IPS-15b (cell line): ENCODE results near the gene TBC1D16.

Source experiments
- H3K27me3 ChIP-seq: one replicate; pipeline ENCODE4 v1.6.1; 2013; ENCODE audit warnings: low read length; ENCODE audit not compliant: control insufficient read depth, insufficient read depth
- H3K36me3 ChIP-seq: one replicate; pipeline ENCODE4 v1.6.1; 2013; ENCODE audit warnings: low read length; ENCODE audit not compliant: control insufficient read depth, insufficient read depth
- H3K4me1 ChIP-seq: one replicate; pipeline ENCODE4 v1.6.1; 2013; ENCODE audit warnings: mild to moderate bottlenecking, low read length; ENCODE audit not compliant: control insufficient read depth, insufficient read depth
- H3K4me3 ChIP-seq: one replicate; pipeline ENCODE4 v1.5.1; 2013; ENCODE audit warnings: low read depth, low read length
- H3K9ac ChIP-seq: one replicate; pipeline ENCODE4 v1.6.1; 2013; ENCODE audit warnings: low read depth, mild to moderate bottlenecking, low read length
- H3K9me3 ChIP-seq: one replicate; pipeline ENCODE4 v1.6.1; 2013; ENCODE audit warnings: mild to moderate bottlenecking, low read length; ENCODE audit not compliant: control insufficient read depth, insufficient read depth

The TBC1D16 gene

DNA sequence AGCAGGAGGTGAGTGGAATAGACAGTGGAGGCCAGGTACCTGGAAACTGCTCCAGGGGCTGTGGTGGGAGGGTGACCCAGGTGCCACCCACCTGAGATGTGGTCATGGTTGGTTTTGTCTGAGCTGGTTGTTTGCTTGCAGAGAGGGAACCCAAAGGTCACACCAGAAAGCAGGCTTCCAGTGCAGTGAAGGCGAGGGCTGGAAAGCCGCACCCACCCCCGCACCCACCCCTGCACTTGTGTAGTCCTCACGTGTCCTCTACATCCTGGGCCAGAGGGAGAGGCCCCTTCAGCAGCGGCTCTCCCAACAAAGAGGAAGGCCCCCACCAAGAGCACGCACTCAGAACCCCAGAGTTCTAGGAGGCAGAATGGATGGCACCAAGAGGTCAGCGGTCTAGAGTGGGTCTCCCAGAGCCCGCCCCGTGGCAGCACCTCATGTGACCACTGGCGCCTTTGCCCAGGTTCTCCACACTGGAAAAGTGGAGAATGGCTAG lies 103.8 kb downstream of the TBC1D16 start:
- Histone ChIP-seq H3K9me3 (no peaks in the 10 kb centered on the region), H3K27me3 (no peaks in the 10 kb centered on the region), H3K4me3 (no peak overlapping the region), H3K9ac (no peak overlapping the region), H3K36me3 (no peaks in the 10 kb centered on the region), H3K4me1 (peaks cover 15% of the 10 kb centered on the region)

- no peak overlapping the region for H3K9ac ChIP-seq
- H3K9me3 ChIP-seq, result no peaks in the 10 kb centered on the region
- no peaks in the 10 kb centered on the region for H3K36me3 ChIP-seq
- peaks cover 15% of the 10 kb centered on the region for H3K4me1 ChIP-seq
- H3K27me3 ChIP-seq, result no peaks in the 10 kb centered on the region
- peak overlapping the region; percentile 48 for H3K4me3 ChIP-seq
Observed at GRCh38 chr17:79930877-79931816, 104.5 kb downstream of the TBC1D16 start.

DNA sequence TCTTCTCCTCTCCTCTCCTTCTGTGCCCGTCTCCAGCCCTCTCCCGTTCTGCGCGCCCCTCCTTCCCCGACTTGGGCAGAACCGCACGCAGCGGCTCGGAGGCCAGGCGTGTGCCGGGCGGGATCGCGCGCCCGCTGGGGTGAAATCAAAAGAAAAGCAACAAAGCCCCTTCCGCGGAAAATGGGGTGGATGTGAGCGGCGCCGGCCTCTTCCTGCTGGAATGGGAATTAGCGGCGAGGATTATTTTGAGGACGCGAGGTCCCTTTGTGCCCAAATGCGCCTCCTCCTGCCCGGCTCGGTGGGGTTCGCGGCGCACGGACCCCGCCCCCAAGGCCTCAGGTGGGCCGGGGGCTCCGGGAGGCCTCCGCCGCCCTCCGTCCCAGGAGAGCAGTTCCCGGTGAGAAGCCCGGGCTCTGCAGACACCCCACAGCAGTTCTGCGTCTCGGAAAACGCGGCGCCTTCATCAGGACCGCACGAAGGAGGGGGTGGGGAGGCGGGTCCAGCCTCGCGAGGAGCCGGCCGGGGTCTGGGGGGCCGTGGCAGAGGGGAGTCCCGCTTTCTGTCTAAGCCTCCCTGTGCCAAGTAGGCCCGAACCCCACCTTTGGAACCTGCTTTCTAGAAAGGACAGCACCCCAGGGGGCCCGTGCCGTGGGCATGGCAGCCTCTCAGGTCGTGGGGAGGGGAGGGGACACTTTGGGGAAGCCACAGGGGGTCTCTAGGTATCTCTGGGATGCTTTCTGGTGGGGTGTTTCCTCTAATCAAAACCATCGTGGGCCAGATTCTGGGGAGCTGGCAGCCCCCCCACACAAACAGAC lies 105.4 kb downstream of the TBC1D16 start:
- no peaks in the 10 kb centered on the region for H3K27me3 ChIP-seq
- H3K9me3 ChIP-seq, result no peaks in the 10 kb centered on the region
- no peaks in the 10 kb centered on the region for H3K36me3 ChIP-seq
- peak overlapping the region; percentile 48 for H3K4me3 ChIP-seq
- H3K4me1 ChIP-seq, result peaks cover 11% of the 10 kb centered on the region
- H3K9ac ChIP-seq, result no peak overlapping the region

DNA sequence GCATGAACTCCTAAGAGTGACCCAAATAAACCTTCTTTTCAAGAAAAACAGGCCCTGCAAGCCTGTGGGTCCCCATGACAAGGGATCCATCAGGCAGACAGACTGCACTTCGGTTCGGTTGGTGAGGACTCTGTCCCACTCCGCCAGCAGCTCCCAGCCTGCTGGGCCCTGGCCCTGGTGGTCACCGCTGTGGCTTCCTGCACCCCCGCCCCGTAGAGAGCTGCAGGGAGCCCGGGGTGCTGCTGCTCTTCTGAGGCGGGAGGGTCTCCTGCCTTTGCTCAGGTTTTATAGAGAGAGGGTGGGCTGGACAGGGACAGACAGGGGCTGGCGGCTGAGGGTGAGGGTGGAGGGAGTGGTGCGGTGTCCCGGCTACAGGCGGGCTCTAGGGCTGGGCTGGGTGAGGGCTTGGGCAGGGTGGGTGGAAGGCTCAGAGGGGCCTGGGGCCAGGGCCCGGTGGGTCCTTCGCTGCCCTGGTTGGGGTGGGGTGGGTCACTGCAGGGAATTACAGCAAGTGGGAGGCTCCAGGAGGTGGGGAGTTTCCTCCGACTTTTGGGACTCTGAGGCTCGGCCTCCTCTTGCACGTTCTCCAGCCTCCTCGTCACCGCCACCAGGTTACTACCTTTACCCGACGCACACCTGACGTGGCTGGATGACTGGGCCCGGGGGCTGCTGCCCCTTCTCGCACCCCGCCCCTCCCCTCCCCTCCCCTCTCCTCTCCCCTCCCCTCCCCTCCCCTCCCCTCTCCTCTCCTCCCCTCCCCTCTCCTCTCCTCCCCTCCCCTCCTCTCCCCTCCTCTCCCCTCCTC lies 106.2 kb downstream of the TBC1D16 start:
- H3K4me3 ChIP-seq, result no peak overlapping the region

DNA sequence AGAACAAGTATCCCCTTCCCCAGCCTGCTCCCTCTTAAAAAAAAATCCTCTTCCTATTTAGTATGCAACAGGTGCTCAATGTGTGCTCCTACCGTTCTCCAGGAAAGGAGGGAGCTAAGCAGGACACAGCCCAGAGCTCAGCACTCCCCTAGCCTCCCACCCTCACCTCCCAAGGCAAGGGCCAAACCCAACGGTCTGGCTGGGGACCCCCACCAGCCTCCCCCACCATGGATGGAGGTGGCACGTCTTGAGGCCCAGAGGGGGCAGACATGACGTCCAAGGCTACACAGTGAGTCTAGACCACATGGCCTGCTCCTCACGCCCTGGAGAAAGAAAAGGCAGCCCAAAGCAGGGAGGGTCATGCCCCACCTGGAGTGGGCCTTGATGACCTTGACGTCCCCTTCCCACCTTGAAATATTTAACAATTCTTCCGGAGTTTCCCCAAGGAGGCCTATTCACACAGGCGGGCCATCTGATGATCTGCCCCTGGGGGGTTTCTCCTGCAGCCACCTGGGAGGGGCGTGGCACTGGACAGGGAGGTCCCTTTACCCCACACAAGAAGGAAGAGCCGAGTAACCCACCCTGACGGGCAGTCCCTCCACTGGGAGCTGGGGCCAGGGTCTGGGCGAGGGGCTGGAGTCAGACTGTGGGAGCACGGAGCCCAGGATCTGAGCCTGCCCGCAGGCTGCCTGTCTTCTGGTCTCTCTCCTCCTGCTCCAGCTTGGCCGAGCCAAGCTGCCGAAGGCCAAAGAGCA lies 107.0 kb downstream of the TBC1D16 start:
- Histone ChIP-seq H3K9ac (no peak overlapping the region), H3K27me3 (no peaks in the 10 kb centered on the region), H3K36me3 (no peaks in the 10 kb centered on the region), H3K9me3 (no peaks in the 10 kb centered on the region), H3K4me1 (peaks cover 9% of the 10 kb centered on the region), H3K4me3 (no peak overlapping the region)

More for the DNA sequence above, 106.2 kb downstream of the TBC1D16 start:
- Histone ChIP-seq H3K27me3 (no peaks in the 10 kb centered on the region), H3K4me1 (peaks cover 9% of the 10 kb centered on the region), H3K9ac (no peak overlapping the region), H3K9me3 (no peaks in the 10 kb centered on the region), H3K36me3 (no peaks in the 10 kb centered on the region)

- peaks cover 9% of the 10 kb centered on the region for H3K4me1 ChIP-seq
- H3K4me3 ChIP-seq, result no peak overlapping the region
- no peaks in the 10 kb centered on the region for H3K36me3 ChIP-seq
- no peaks in the 10 kb centered on the region for H3K27me3 ChIP-seq
- no peaks in the 10 kb centered on the region for H3K9me3 ChIP-seq
- no peak overlapping the region for H3K9ac ChIP-seq
Observed at GRCh38 chr17:79927688-79928501, 107.8 kb downstream of the TBC1D16 start.

- peaks cover 6% of the 10 kb centered on the region for H3K4me1 ChIP-seq
- no peaks in the 10 kb centered on the region for H3K36me3 ChIP-seq
- H3K9me3 ChIP-seq, result no peaks in the 10 kb centered on the region
- no peak overlapping the region for H3K9ac ChIP-seq
- H3K27me3 ChIP-seq, result no peaks in the 10 kb centered on the region
- no peak overlapping the region for H3K4me3 ChIP-seq
Observed at GRCh38 chr17:79927136-79927661, 108.5 kb downstream of the TBC1D16 start.

- no peaks in the 10 kb centered on the region for H3K27me3 ChIP-seq
- H3K36me3 ChIP-seq, result no peaks in the 10 kb centered on the region
- no peak overlapping the region for H3K4me3 ChIP-seq
- no peaks in the 10 kb centered on the region for H3K9me3 ChIP-seq
- H3K9ac ChIP-seq, result no peak overlapping the region
- H3K4me1 ChIP-seq, result peaks cover 5% of the 10 kb centered on the region
Observed at GRCh38 chr17:79926605-79927135, 109.0 kb downstream of the TBC1D16 start.

DNA sequence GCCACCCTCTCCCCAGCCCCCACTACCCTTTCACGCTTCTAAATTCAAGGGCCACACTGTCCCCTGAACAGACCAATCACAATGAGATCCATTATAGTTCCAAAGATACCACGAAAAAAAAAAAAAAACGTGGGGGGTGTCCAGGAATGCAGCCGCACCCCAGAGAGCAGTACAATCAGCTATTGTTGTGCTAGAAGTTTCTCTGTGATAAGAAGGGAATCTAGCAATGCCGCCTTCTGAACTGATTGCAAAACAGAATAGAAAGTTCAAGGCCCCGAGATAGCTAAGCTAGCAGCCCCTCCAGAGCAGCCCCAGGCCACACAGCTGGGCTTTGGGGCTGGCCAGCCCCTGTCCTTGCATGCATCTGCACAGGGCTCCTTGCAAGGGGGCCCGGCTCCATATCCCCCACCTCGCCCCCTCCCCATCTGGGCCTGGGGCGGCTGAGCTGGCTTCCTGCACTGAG lies 109.5 kb downstream of the TBC1D16 start:
- H3K9me3 ChIP-seq, result no peaks in the 10 kb centered on the region
- no peak overlapping the region for H3K4me3 ChIP-seq
- H3K27me3 ChIP-seq, result no peaks in the 10 kb centered on the region
- no peaks in the 10 kb centered on the region for H3K36me3 ChIP-seq
- H3K9ac ChIP-seq, result no peak overlapping the region
- H3K4me1 ChIP-seq, result no peaks in the 10 kb centered on the region
